GM12874 (cell line): ENCODE results near the gene OSER1.

Experiments used
- TF ChIP-seq, protein P1 (sequence below): IDR thresholded peaks from 2 replicates; pipeline ENCODE4 v1.5.1; 2011; ENCODE audit warnings: low read depth, mild to moderate bottlenecking, control low read depth, low read length, moderate library complexity; ENCODE audit not compliant: insufficient read depth

Gene OSER1

DNA sequence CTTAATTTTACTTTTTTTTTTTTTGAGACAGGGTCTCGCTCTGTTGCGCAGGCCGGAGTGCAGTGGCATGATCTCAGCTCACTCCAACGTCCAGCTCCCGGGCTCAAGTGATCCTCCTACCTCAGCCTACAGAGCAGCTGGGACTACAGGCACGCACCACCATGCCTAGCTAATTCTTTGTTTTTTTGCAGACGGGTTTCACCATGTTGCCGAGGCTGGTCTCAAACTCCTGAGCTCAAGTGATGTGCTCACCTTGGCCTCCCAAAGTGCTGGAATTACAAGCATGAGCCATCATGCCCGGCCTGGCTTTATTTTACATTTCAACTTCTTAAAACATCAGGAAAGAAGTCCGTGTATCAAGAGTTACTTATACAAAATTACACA is 5.7 kb downstream of the OSER1 start:
- TF ChIP-seq, protein P1, sequence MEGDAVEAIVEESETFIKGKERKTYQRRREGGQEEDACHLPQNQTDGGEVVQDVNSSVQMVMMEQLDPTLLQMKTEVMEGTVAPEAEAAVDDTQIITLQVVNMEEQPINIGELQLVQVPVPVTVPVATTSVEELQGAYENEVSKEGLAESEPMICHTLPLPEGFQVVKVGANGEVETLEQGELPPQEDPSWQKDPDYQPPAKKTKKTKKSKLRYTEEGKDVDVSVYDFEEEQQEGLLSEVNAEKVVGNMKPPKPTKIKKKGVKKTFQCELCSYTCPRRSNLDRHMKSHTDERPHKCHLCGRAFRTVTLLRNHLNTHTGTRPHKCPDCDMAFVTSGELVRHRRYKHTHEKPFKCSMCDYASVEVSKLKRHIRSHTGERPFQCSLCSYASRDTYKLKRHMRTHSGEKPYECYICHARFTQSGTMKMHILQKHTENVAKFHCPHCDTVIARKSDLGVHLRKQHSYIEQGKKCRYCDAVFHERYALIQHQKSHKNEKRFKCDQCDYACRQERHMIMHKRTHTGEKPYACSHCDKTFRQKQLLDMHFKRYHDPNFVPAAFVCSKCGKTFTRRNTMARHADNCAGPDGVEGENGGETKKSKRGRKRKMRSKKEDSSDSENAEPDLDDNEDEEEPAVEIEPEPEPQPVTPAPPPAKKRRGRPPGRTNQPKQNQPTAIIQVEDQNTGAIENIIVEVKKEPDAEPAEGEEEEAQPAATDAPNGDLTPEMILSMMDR = no peak

DNA sequence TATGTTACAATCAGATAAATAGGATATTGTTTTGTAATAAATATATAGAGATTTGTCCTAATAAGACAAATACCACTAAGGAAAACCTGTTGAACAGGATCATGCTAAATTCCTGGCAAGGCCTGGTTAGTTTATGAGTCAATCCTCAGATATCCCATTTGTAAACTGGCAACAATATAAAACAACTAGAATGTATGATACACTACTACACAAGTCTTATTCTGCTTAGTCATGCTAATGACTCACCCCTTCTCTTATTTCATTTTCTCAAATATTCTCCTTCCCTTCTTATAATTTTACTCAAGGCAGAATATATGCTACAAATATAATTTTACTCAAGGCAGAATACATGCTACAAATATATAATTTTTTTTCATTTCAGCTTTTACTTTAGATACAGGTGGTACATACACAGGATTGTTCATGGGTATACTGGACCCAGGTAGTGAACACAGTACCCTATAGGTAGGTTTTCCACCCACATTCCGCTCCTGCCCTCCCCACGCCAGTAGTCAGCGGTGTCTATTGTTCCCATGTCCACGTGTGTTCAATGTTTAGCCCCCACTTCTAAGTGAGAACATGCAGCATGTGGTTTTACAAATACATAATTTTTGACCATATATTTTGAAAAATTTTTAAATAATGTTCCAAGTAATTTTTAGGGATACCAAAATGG is 6.3 kb downstream of the OSER1 start:
- TF ChIP-seq, protein P1 = no peak

DNA sequence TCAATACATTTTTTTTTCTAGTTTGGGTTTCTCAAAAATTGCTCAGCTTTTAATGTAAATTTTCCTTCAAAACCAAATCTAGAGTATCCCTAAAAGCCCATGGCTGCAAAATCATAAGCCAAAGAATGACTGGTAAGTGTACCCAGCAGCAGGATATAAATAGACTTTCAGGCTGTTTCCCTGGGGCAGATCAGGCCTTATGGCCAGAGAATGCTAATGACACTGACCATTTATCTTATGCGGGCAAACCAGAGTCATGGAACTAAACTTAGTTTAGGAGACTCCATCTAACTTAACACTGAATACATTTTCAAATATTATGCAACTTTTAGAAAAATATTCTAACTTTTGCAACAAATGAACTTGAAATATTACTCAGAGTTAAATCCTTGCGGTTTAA is 7.4 kb downstream of the OSER1 start:
- TF ChIP-seq, protein P1 = no peak

DNA sequence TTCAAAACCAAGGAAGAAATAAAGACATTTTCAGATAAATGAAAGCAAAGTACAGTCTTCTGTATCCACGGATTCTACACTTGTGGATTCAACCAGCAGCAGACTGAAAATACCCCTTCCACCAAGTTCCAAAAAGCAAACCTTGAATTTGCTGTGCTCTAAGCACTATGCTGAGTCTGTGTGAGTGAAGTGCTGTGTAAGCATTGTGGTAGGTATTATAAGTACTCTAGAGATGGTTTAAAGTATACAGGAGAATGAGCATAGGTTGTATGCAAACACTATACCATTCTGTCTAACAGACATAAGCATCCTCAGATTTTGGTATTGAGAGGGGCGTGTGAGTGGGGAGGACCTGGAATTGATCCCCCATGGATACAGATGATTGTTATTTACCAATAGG is 9.6 kb downstream of the OSER1 start:
- TF ChIP-seq, protein P1 = no peak

DNA sequence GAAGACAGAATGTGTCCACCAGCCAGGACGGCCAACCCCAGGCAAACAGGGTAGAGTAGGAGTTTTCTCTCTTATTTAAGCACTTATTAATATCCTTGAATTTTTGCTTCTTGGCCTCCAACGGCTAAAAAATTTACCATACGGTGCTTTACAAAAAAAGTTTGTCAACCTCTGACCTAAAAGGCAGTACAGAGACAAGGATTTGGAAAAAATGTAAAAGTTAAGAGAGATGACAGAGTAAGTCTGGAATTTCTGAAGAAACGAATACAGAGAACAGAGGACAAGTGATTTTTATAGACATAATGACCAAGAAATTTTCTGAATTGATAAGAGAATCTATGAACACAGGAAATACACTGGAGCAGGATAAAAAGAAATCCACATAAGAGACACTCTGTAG is 10.2 kb downstream of the OSER1 start:
- TF ChIP-seq, protein P1 = no peak

DNA sequence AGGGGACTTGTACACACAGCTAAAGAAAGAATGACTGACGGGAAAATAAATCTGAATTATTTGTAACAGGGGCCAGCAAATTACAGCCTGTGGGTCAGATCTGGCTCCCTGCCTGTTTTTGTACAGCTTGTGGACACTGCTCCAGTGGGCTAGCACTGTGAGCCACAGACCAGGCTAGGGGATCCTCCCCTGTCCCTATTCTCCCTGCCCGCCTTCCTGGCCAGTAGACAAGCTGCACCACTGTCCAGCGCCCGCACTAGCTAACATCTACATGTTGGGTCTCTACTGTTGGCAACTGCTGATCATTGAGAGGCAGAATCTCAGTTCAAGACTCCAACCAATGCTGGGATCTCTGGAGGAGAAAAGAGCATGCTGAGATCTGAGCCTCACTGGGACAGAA is 10.7 kb downstream of the OSER1 start:
- TF ChIP-seq, protein P1 = no peak

DNA sequence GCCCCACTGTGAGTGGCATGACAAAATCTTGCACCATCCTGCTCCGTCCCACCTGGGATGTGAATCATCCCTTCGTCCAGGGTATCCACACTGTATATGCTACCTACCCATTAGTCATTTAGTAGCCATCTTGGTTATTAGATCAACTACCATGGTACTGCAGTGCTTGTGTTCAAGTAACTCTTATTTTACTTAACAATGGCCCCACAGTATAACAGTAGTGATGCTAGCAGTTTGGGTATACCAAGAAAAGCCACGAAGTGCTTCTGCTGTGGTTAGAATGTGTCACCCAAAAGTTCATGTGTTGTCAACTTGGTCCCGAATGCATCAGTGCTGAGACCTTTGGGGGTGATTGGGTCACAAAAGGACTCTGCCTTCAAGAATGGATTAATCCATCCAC is 11.7 kb downstream of the OSER1 start:
- TF ChIP-seq, protein P1 = no peak

DNA sequence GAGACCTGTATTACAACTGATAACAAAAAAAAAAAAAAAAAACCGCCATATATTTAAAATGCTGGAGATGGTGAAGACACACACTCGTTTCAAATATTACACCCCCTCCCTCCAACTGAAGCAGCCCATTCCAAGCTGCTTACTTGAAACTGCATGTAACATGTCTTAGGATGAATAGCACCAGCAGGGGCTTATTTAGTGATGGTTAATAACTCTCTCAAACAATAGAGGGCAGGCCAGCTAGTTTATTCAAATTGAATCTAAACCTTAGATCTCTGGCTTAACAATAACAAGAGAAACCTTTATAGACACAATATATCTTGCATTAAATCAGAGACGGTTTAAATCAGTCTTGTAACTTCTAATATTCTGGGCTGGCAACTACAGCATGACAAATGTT is 14.3 kb downstream of the OSER1 start:
- TF ChIP-seq, protein P1 = no peak
